GM19240 (cell line): ENCODE results near the gene TRAPPC6A.
A peak's percentile ranks its signal among the peaks of the same experiment; 100 is the strongest.

Source experiments
- DNase-seq: peaks from one replicate; pipeline ENCODE4 v3.0.0; 2011; ENCODE audit warnings: low spot score; ENCODE audit not compliant: insufficient read length

TRAPPC6A gene

DNA sequence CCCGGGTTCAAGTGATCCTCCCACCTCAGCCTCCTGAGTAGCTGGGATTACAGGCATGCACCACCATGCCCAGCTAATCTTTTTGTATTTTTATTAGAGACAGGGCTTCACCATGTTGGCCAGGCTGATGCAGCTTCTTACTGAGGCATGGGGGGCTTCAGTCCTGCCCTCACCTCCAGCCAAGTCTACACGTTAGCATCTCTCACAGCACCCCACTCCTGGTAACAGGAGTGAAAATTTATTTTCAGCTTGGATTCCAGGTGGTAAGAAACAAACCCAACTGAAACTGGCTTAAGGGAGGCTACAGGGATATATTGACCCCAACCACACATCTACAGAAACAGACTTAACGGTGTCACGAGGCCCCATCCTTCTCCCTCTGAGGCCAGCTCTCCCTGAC lies 27.9 kb downstream of the TRAPPC6A start:
- DNase-seq, result no peak

DNA sequence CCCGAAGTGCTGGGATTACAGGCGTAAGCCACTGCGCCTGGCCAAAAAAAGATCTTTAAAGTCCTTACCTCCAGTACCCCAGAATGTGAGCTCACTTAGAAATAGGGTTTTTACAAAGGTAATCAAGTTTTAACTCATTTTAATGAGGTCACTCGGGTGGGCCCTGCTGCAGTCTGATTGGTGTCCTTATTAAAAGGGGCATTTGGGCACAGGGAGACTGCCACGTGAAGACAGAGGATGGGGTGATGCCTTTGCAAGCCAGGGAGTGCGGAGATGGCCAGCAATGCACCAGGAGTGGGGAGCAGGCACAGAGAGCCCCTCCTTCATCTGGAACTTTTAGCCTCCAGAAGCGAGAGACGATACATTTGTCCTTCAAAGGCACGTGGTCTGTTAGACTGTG lies 28.9 kb downstream of the TRAPPC6A start:
- no peak for DNase-seq

DNA sequence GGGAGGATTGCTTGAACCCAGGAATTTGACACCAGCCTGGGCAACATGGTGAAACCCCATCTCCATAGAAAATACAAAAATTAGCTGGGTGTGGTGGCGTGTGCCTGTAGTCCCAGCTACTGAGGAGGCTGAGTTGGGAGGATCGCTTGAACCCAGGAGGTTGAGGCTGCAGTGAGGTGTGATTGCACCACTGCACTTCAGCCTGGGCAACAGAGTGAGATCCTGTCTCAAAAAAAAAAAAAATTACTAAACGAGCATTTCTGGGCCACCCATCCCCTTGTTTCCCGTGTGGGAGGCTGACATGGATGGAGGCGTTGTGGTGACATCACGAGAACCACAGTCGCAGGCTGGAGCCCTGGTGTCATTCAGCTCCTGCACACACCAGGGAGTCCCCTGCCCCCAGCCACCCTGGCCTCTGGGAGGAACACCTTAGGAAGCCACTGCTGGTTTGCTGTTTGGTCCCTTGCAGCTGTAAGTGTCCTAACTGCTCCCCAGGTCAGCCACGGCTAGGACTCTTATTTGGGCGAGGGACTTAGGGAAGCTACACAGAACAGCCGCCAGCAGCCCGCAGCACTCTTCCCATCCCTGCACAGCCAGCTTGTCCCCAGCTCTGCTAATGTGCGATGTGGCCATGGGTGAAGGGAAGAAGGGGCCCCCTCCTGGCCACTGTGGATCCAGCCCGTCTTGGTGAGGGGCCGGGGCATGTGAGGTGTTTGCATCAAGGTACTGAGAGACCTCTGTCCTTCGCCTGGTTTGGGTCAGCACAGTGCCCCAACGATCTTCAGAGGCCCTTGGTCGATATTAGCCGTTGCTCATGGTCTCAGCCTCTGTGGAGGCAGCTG lies 30.0 kb downstream of the TRAPPC6A start:
- DNase-seq, result no peak

DNA sequence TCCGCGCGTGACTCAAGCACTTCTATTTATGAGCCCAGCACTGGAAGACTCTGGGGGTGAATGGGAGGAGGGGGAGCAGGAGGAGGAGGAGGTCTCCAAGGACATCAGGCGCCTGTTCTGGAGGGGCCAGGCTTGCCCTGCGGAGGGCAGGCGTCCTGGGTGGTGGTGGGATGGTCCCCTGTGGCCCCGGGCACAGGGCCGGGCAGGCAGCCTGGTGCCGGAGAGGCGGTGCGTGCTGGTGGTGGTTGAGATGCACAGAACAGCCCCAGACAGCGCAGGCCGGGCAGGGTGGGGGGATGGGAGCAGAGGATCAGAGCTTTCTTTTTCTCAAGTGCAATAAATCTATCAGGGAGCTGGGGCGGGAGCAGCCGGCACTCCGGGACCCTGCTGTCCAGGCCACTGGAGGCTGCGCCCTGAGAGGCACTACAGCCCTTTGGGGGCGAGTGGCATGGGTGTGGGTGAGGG lies 31.3 kb downstream of the TRAPPC6A start:
- DNase-seq, result no peak

DNA sequence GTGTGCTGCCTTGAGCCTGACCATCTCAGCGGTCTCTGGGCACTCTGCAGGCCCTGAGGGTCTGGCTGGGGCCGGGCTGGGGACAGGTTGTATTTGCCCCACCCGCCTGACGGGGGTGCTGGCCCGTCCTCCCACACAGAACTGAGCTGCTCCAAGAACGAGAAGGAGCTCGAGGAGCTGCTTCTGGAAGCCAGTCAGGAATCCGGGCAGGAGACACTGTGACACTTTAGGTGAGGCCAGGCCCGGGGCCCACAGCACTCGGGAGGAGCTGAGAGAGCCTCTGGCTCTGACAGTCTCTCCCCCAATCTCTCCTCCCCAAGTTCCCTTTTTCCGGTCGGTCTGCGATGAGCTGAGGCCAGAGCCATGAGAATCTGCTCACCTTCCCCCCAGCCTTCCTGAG lies 31.8 kb downstream of the TRAPPC6A start:
- DNase-seq, result no peak

DNA sequence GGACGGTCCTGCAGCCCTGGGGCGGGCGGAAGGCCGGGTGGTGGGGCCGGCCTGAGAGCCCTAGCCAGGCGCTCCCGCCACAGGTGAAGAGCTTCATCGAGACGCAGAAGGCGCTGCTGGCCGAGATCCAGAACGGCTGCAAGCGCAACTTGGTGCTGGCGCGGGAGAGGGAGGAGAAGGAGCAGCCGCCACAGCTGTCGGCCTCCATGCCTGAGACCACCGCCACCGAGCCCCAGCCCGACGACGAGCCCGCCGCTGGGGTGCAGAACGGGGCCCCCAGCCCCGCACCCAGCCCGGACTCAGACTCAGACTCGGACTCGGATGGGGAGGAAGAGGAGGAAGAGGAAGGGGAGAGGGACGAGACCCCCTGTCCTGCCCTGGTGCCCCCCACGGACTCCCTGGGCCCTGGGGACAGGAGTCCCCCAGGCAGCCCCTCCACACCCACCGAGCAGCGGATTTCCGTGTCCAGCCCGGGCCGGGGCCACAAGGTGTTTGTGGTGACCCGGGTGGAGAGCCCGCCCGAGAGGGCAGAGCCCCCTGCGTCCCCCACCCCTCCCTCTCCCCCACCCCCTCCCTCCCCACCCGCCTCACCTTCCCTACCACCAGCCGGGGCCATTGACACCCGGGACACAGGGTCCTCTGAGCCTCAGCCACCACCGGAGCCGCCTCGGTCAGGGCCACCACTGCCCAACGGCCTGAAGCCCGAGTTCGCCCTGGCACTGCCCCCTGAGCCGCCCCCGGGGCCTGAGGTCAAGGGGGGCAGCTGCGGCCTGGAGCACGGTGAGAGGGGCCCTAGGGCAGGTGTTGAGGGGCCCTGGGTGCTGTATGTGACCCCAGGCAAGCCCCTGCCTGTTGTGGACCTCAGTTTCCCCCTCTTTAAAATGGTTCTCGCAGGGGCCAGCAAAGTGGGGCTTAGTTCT lies 32.5 kb downstream of the TRAPPC6A start:
- no peak for DNase-seq

DNA sequence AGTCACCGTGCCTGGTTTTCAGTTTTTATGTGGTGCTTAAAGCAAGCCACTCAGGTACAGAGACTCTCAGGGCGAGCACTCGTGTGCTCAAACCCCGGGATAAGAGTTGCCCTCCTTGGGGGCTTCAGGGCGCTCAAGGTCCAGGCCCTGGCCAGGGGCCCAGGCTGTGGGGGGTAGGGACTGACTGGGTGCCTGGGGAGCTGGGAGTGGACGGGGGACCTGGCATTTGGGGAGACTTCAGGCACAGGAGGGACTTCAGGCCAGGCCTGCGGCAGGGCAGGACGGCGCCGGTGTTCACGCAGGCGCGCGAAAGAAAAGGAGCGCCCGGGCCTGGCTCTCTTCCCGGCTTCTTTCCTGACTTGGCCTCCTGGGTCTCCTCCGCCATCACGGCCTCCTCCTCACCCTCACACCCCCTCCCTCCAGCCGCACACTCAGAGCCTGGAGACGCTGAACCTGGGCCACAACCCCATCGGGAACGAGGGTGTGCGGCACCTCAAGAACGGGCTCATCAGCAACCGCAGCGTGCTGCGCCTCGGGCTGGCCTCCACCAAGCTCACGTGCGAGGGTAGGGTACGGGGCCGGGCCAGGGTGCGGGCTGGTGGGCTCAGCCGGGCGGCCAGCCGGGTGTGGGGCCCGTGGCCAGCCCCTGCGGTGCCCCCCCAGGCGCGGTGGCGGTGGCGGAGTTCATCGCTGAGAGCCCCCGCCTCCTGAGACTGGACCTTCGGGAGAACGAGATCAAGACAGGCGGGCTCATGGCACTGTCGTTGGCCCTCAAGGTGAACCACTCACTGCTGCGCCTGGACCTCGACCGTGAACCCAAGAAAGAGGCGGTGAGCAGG lies 33.4 kb downstream of the TRAPPC6A start:
- no peak for DNase-seq

DNA sequence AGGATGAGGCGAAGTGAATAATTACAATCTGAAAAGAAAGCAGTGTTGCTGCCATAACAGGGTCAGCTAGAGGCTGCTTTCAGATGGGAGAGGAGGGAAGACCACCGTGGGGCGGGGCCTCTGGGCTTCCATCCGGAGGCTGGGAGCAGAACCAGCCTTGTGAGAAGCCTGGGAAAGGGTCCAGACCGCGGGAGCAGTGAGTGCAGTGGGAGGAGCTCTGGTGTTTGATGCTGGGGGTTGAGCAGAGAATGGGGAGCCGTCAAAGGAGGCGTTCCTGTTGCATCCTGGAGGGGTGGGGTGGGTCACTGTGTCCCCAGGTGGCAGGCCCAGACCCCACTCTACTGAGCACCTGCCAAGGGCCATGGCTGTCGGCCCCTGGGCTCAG lies 35.3 kb downstream of the TRAPPC6A start:
- DNase-seq, result no peak

DNA sequence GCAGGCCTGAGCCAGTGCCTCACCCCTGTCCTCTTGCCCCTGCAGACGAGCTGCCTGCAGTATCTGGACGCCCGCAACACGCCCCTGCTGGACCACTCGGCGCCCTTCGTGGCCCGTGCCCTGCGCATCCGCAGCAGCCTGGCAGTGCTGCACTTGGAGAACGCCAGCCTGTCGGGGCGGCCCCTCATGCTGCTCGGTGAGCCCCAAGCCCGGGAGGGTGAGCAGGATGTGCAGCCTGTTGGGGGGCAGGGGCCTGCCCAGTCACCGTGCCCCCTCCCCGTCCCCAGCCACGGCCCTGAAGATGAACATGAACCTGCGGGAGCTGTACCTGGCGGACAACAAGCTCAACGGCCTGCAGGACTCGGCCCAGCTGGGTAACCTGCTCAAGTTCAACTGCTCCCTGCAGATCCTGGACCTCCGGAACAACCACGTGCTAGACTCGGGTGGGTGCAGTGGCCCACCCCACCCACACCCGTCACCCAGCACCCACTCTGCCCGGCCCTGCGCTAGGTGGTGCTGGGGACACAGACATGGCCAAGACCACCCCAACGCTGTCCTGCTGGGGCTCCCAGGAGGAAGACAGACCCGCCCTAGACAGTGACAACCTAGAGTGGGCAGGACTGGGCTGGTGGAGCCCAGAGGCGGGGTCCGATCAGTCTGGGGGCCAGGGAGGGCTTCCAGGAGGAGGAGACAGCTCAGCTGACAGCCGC lies 35.9 kb downstream of the TRAPPC6A start:
- DNase-seq, result no peak

DNA sequence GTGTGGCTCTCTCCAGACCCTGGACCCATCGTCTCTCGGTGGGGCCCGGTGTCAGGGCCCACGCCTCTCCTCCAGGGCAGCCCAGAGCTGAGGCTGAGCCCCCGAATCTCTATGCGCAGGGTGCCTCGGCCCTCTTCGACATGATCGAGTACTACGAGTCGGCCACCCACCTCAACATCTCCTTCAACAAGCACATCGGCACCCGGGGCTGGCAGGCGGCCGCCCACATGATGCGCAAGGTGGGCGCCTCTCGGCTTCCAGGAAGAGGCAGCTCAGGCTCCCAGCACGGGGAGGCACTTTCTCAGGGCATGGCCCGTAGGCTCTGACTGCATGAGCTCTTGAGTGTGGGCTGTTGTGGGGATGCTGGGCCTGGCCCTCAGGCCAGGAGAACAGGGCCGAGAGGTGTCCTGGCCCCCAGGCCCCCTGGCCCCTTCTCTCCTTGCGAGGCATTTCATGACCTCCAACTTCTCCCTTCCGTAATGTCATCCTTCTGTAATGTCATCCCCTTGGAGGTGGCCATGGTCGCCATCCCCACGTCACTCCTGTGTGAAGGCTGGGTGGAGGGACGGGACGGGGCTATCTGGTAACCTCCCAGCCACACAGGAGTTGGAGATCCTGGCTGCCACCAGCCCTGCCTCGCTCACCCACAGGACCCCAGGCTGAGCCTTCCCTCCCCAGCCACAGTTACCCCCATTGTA lies 36.7 kb downstream of the TRAPPC6A start:
- DNase-seq, result no peak

DNA sequence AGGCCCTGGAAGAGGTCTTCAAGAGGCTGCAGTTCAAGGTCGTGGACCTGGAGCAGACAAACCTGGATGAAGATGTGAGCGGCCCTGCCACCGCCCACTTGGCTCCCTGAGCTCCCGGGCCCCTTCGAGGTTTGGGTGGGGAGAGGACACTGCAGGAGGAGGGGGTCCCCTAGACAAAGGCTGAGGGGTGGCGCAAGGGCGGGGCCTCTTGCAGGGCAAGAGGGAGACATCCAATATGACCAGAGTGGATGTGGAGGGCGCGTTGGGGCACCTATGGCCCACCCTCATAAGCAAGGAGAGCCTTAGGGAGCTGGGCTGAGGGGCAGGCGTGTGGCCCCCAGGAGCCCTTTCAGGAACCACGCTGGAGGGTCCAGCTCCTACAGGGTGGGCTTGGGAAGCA lies 37.5 kb downstream of the TRAPPC6A start:
- no peak for DNase-seq

DNA sequence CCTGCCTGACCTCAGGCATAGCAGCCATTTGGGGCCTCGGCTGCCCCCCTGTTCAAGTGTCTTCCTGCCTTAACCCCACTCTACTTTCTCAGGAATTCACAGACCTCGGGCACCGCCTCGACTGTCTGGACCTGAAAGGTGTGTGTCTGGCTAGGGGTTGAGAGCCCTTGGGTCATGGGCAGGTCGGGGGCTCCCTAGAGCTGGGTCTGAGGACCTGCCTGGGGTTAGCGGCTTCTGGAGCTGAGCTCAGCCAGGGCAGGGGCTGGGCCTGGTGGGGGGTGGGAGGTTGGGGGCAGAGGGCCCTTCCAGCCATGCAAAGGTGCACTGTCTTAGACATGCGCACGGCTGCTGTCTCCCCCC lies 37.9 kb downstream of the TRAPPC6A start:
- no peak for DNase-seq

DNA sequence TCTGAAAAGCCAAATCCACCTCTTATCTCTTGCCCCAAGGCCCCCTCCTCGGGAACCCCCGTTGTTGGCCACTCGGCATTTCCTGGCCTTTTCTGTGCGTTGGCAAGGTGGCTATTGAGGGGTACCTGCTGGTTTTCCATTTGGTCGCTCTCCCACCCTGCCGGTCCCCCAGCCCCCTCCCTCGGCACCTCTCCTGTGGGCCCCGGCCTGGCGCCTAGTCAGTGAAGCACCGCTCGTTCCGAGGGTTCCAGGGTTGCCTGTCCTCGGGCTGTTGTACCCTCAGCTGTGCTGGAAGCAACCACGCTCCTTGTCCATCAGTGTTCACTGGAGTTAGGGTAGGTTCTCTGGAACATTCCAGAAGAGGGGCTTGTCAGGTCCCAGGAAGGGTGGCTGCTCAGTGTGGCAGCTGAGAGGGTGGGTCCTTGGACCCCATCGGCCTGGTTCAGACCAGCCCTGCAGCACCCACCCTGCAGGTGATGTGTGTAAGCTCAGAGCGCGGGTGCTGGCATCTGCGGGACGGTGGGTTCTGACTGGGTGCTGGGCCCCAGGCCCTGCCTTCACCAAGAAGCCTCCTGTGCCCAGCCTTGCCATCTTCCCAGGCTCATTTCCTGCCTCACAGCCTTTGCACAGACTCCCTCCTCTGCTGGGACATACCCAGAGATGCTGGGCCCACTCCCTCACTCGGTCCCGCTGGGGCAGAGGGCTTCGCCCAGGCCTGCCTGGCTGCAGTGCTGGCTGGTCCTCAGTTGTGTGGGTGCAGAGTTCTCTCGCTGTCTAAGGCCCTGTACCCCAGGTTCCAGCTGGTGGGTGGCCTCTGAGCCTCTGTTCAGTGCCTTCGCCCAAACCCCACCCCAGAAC lies 38.5 kb downstream of the TRAPPC6A start:
- no peak for DNase-seq

DNA sequence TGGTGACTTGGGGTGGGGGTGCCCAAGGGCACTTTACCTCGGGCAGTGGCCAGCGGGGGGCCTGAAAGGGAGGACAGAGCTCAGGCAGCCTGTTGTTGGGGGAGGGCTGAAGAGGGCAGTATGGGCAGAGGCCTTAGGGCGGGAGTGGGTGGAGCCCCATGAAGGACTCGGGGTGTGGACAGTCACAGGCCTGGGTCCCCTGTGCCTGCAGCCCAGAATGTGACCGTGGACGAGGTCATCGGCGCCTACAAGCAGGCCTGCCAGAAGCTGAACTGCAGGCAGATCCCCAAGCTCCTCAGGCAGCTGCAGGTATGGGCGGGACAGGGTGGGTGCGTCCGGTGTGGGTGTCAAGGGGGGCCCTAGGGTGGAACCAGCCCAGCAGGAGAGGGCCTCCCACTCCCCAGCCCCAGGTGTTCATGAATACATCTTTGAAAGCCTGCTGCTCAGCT lies 39.7 kb downstream of the TRAPPC6A start:
- DNase-seq, result no peak

DNA sequence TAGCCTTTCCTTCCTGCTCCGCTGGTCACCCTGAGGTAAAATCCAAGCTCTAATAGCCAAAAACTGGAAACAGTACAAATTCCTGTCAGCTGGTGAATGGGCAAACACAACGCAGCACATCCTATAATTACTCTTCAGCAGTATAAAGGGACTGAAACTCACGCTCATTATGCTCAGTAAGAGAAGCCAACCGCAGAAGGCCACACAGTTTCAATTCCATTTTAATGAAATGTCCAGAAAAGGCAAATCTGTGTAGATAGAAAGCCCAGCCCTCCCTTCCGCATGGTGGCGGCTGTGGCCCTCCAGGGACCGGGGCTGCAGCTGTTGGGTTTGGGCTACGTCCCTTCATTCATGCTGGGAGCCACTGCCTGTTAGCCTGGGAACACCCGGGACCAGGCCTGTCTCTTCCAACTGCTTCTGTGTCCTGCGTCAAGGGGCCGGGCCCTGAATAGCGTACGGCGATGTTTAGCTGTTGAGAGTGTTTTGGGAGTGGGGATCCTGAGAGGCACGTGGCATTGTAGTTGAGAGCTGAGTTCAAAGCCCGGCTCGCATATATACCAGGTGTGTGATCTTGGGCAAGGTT lies 40.8 kb downstream of the TRAPPC6A start:
- peak; percentile 92 for DNase-seq

DNA sequence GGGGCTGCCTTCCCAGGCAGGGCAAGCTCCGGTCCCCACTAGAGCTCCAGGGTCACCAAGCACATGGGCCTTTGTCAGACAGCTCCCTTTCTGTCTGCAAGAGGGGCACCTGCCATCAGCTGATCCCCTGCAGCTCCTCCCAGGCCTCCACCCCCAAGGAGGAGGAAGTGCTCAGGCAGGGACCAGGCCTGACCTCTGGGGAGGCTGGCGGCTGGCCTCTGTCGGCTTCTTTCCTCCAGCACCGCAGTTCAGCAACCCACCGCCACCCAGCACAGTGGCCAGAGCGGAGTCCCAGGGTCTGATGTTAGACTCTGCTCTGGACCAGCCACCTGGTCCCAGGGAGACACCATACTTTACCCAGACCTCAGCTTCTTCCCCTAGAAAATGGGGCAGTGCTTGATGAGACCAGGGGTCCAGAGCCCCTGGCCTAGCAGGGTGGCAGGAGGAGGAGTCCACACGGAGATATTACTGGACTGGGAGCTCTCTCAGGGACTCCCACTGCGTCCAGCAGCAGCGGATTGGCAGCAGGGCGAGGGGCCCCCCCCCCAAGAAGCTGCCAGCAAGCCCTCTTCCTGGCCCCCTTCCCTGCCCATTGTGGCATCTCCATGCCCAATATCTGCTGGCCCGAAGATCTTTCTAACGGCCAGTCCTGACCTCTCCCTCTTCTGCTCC lies 41.4 kb downstream of the TRAPPC6A start:
- DNase-seq, result peak; percentile 77

DNA sequence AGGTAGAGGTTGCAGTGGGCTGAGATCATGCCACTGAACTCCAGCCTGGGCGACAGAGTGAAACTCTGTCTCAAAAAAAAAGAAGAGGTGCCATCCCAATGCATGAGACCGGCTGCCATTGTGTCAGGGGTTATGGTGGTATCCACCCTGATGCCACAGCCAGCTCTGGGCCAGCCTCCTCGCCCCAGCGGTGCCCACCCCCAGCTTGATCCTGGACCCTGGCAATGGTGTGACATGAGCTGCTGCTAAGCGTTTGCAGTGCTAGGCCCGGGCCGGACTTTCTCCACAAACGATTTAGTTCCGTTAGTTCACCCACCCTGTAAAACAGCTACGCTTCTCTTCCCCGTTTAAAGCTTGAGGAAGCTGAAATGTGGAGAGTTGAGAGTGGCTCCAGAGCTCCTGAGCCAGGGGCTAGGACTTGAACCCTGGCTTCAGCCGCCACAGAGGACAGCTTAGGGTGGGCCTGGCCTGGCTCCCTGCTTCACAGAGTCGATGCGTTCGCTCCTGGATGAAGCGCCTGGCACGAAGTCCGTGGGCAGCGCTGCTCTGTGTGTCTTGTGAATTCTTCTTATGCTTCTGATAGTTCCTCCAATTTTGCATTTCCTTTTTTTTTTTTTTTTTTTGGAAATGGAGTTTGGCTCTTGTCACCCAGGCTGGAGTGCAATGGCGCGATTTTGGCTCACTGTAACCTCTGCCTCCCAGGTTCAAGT lies 42.7 kb downstream of the TRAPPC6A start:
- DNase-seq, result no peak

DNA sequence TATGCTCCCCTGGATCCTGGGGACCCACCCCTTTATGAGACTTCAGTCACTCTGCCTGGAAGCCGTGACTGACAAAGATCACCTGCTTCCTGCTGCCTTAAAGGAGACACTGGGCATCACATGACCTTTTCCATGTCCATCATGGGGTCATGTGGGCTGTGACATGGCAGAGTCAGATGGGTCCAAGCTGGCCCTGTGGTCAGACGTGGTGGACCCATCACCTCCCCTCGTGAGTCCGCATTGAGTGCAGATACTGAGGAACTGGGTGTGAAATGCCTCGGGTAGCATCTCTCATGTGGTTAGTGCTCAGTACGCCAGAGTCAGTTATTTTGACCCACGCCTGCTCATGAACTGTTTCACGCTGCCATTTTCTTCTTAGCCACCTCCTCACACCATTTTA lies 44.4 kb downstream of the TRAPPC6A start:
- DNase-seq, result no peak
